Measurements from ENCODE around the gene HCCS.
"Not testable (repeated sequence)": the region's sequence is repeated elsewhere in the genome, so short reads cannot be mapped to it uniquely, and the experiment has no call there.

GRCh38 chrX:11123087-11123486 lies 12.0 kb downstream of the HCCS start:
- TF ChIP-seq CTCF (IDR thresholded peaks at IDR 0.05); EP300 (IDR thresholded peaks at IDR 0.05; ENCODE audit: low read depth); POLR2AphosphoS5 (IDR thresholded peaks at IDR 0.05); POLR2A (IDR thresholded peaks at IDR 0.05): not testable (repeated sequence)
